Measurements from ENCODE around the gene OLFM1. TPM values are rescaled to one million over a fixed set of nuclear protein-coding genes. Genes with fewer than 3 reads are reported as not detected.

The OLFM1 gene
- total RNA-seq, 2 donors from 2014 or later, result not detected

DNA sequence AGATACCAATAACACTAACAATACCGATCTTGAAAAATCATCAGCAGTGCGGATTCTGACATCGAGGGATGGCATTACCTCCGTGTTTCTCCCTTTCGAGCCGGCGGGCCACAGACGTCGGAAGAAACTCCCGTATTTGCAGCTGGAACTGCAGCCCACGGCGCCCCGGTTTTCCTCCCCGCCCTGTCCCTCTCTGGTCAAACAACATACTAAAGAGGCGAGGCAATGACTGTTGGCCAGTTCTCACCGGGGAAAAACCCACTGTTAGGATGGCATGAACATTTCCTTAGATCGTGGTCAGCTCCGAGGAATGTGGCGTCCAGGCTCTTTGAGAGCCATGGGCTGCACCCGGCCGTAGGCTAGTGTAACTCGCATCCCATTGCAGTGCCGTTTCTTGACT lies 32.8 kb downstream of the OLFM1 start:
- H3K27ac Mint-ChIP-seq, result no peak overlapping the region
- no peaks in the 10 kb centered on the region for H3K4me1 Mint-ChIP-seq
- H3K36me3 Mint-ChIP-seq (ENCODE audit: low read depth), result no peaks in the 10 kb centered on the region
- no peaks in the 10 kb centered on the region for H3K9me3 ChIP-seq (ENCODE audit: control insufficient read depth, low read length, poor library complexity, severe bottlenecking)
- H3K4me3 Mint-ChIP-seq, result no peak overlapping the region
- ATAC-seq, result no peak
- peaks cover 6% of the 10 kb centered on the region for H3K27me3 Mint-ChIP-seq
- no peak for DNase-seq

GRCh38 chr9:135122316-135122715 lies 34.8 kb downstream of the OLFM1 start:
- ATAC-seq (no peak), DNase-seq (no peak)
- H3K9me3 ChIP-seq (ENCODE audit: control insufficient read depth, low read length, poor library complexity, severe bottlenecking), result no peaks in the 10 kb centered on the region
- no peaks in the 10 kb centered on the region for H3K36me3 Mint-ChIP-seq (ENCODE audit: low read depth)
- no peak overlapping the region for H3K4me3 Mint-ChIP-seq
- H3K27ac Mint-ChIP-seq, result no peak overlapping the region
- H3K4me1 Mint-ChIP-seq, result no peaks in the 10 kb centered on the region
- H3K27me3 Mint-ChIP-seq, result peaks cover 6% of the 10 kb centered on the region

DNA sequence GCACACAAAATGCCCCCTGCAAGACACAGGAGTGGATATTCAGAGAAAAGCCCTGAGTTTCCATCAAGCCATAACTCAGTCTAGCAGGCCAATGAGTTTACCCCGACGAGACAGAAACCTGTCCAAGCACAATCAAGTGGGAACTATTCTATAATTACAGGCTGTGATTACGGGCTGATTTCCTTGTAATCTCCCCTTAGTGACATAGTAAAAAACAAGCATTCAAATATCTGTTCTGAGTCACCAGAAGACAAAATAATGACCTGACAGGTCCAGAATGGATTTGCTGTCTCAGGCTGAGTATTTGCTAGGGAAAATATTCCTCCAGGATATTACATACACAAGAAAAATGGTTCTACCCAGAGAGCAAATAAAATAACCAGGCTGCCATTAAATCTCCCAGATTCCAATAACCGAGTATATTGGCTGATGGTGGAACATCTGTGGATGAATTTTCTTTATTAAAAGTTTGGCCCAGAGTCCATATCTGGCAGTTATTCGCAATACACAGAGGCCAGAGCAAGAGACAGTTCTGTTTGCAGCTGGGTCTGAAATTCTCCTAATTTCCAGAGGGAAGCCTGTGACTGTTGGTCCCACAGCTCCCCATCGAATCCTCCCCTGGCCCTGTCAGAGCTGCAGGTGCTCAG lies 35.8 kb downstream of the OLFM1 start:
- H3K27ac Mint-ChIP-seq, result no peak overlapping the region
- no peaks in the 10 kb centered on the region for H3K4me1 Mint-ChIP-seq
- no peaks in the 10 kb centered on the region for H3K36me3 Mint-ChIP-seq (ENCODE audit: low read depth)
- ATAC-seq, result no peak
- no peak for DNase-seq
- no peak overlapping the region for H3K4me3 Mint-ChIP-seq
- peaks cover 11% of the 10 kb centered on the region for H3K27me3 Mint-ChIP-seq
- no peaks in the 10 kb centered on the region for H3K9me3 ChIP-seq (ENCODE audit: control insufficient read depth, low read length, poor library complexity, severe bottlenecking)

- Mint-ChIP-seq H3K4me1 (no peaks in the 10 kb centered on the region), H3K36me3 (ENCODE audit: low read depth) (no peaks in the 10 kb centered on the region), H3K27ac (no peak overlapping the region), H3K27me3 (peaks cover 13% of the 10 kb centered on the region), H3K4me3 (no peak overlapping the region)
- ATAC-seq (no peak), DNase-seq (no peak)
- no peaks in the 10 kb centered on the region for H3K9me3 ChIP-seq (ENCODE audit: control insufficient read depth, low read length, poor library complexity, severe bottlenecking)
Measured at GRCh38 chr9:135123773-135124134, 36.3 kb downstream of the OLFM1 start.

DNA sequence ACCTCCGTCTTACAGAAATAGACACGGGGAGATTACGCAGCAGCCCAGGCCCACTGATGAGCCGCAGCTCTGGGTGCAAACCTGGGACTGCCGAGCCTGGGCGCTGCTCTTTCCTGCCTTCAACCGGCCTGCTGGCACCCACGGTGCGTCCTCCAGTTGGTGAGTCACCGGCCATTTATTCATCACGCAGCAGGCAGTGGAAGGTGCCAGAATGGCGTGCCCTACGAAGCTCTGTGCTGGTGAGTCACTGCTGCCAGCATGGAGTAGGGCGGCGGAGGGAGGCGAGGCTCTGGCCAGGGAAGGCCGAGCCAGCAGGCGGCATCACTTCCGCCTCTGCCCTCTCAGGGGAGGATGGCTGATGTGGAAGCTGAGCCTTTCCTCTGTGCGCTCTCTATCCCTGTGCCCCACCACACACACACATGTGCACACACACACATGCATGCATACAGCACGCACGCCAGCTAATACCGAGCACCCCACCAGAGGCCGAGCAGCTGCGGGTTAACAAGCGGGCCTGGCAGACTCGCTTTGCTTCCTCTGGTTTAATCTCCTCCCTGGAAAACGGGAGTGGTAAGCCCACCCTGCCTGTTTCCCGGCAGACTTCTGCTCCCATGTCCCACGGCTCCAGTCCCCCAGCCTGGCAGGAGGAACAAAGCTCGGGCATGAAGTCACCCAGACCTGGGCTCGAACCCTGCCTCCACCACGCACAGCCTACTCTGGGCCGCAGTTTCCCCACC lies 39.2 kb downstream of the OLFM1 start:
- no peak overlapping the region for H3K4me3 Mint-ChIP-seq
- no peak for DNase-seq

DNA sequence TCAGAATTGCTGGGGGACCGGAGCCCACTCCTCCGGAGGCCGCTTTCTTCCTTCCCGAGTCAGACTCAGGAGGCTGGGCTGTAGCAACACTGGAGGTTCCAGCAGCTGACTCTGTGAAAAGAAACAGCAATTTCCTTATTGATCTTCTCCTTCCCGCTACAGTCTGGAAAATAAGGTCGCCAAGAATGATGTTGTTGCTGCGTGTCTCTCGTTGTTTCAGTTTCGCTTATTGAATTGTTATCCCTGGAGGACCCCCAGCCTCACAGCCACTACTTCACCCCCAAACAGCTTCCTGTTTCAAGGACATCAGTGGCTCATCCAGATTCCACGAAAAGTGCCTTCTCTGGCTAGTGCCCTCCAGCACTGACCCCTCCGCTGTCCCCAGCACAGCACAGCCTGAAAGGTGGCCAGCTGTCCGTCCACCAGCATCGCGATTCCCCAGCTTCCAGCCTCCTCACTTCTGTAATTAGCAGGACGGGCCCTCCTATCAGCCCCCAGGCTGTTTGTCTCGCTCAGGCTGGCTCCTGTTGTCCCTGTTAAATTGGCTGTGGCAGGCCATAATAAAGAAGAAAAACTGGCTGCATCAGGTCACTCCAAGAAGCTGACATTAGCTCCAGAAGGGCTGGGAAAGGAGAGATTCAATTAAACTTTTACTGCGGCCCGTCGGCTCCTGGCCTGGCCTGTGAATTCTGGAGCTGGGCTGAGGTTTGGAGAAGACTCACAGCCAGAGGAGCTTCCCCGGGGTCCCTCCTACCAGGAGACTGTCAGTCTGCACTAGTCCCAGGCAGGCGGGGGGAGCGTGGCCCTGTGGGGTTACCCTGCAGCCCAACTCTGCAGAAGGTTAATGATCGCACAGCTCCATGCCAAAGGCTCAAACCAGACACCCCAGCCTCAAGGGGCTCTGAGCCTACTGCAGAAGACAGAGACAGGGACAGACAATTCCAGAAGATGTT lies 40.5 kb downstream of the OLFM1 start:
- H3K9me3 ChIP-seq (ENCODE audit: control insufficient read depth, low read length, poor library complexity, severe bottlenecking), result no peaks in the 10 kb centered on the region
- no peaks in the 10 kb centered on the region for H3K4me1 Mint-ChIP-seq
- no peak overlapping the region for H3K4me3 Mint-ChIP-seq
- ATAC-seq, result no peak
- no peak overlapping the region for H3K27ac Mint-ChIP-seq
- H3K36me3 Mint-ChIP-seq (ENCODE audit: low read depth), result no peaks in the 10 kb centered on the region
- H3K27me3 Mint-ChIP-seq, result peaks cover 15% of the 10 kb centered on the region
- DNase-seq, result no peak

More for the DNA sequence above, 39.2 kb downstream of the OLFM1 start:
- H3K27me3 Mint-ChIP-seq, result peaks cover 13% of the 10 kb centered on the region
- ATAC-seq, result no peak
- no peaks in the 10 kb centered on the region for H3K9me3 ChIP-seq (ENCODE audit: control insufficient read depth, low read length, poor library complexity, severe bottlenecking)
- H3K36me3 Mint-ChIP-seq (ENCODE audit: low read depth), result no peaks in the 10 kb centered on the region
- no peak overlapping the region for H3K27ac Mint-ChIP-seq
- no peaks in the 10 kb centered on the region for H3K4me1 Mint-ChIP-seq

DNA sequence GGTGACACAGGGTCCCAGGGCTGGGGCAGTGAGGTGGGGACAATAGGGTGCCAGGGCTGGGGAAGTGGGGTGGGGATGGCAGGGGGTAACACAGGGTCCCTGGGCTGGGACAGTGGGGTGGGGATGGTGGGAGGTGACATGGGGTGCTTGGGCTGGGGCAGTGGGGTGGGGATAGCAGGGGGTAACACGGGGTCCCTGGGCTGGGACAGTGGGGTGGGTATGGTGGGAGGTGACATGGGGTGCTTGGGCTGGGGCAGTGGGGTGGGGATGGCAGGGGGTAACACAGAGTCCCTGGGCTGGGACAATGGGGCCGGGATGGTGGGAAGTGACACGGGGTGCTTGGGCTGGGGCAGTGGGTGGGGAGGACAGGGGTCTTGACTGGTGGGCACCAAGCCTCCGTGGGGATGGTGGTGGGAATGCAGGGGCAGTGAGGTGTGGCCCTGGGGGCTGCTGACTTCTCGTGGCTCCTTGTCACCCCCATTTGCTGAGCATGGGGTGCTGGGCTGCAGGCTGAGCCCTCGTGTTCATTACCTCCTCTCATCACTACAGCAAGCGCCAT lies 41.7 kb downstream of the OLFM1 start:
- no peak overlapping the region for H3K4me3 Mint-ChIP-seq
- H3K27me3 Mint-ChIP-seq, result peaks cover 14% of the 10 kb centered on the region
- DNase-seq (no peak), ATAC-seq (no peak)
- no peaks in the 10 kb centered on the region for H3K9me3 ChIP-seq (ENCODE audit: control insufficient read depth, low read length, poor library complexity, severe bottlenecking)
- H3K27ac Mint-ChIP-seq, result no peak overlapping the region
- no peaks in the 10 kb centered on the region for H3K36me3 Mint-ChIP-seq (ENCODE audit: low read depth)
- no peaks in the 10 kb centered on the region for H3K4me1 Mint-ChIP-seq

GRCh38 chr9:135130207-135130976 lies 42.9 kb downstream of the OLFM1 start:
- Mint-ChIP-seq H3K4me1 (no peaks in the 10 kb centered on the region), H3K36me3 (ENCODE audit: low read depth) (no peaks in the 10 kb centered on the region), H3K27me3 (peaks cover 14% of the 10 kb centered on the region), H3K4me3 (no peak overlapping the region), H3K27ac (no peak overlapping the region)
- ATAC-seq, result no peak
- H3K9me3 ChIP-seq (ENCODE audit: control insufficient read depth, low read length, poor library complexity, severe bottlenecking), result no peaks in the 10 kb centered on the region
- no peak for DNase-seq

DNA sequence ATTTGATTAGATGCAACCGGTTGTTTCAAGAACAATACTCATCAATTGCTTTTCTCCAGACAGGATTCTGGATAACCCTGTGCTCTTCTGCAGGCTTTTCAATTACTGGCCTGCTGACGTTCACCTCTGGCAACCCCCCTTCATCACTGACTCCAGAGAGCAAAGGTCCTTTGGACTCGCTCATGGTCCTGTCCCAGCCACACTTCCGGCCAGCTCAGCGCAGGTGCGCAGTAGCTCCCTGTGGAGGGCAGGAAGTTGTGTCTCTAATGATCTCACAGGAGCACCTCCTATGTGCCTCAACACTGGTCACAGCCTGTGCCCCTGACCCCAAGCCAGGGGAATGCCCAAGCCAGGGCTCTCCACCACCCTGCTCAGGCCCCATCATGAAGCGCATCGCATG lies 44.0 kb downstream of the OLFM1 start:
- Mint-ChIP-seq H3K36me3 (ENCODE audit: low read depth) (no peaks in the 10 kb centered on the region), H3K4me3 (no peak overlapping the region), H3K27me3 (peaks cover 14% of the 10 kb centered on the region), H3K27ac (no peak overlapping the region), H3K4me1 (no peaks in the 10 kb centered on the region)
- no peaks in the 10 kb centered on the region for H3K9me3 ChIP-seq (ENCODE audit: control insufficient read depth, low read length, poor library complexity, severe bottlenecking)
- DNase-seq (no peak), ATAC-seq (no peak)

DNA sequence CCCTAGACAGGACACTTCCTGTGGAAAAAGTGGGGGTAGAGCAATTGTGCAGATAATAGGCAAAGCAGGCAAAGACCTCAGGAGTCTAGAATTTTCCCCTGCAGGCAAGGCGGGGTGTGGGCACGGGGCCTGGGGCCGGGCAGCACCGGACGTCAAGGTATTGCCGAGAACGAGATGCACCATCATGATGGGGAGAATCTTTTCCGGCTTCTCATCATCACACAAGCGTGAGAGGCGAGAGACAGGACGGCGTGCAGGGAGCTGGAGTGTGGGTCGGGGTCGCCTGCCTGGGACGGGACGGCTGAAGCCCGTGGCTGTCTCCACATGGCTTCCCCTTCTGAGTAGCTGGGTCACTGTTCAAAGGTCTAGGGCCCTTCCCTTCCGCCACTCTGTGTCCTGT lies 44.5 kb downstream of the OLFM1 start:
- Mint-ChIP-seq H3K4me1 (no peaks in the 10 kb centered on the region), H3K27ac (no peak overlapping the region), H3K4me3 (no peak overlapping the region), H3K36me3 (ENCODE audit: low read depth) (no peaks in the 10 kb centered on the region), H3K27me3 (peaks cover 14% of the 10 kb centered on the region)
- DNase-seq, result no peak
- no peaks in the 10 kb centered on the region for H3K9me3 ChIP-seq (ENCODE audit: control insufficient read depth, low read length, poor library complexity, severe bottlenecking)
- no peak for ATAC-seq

DNA sequence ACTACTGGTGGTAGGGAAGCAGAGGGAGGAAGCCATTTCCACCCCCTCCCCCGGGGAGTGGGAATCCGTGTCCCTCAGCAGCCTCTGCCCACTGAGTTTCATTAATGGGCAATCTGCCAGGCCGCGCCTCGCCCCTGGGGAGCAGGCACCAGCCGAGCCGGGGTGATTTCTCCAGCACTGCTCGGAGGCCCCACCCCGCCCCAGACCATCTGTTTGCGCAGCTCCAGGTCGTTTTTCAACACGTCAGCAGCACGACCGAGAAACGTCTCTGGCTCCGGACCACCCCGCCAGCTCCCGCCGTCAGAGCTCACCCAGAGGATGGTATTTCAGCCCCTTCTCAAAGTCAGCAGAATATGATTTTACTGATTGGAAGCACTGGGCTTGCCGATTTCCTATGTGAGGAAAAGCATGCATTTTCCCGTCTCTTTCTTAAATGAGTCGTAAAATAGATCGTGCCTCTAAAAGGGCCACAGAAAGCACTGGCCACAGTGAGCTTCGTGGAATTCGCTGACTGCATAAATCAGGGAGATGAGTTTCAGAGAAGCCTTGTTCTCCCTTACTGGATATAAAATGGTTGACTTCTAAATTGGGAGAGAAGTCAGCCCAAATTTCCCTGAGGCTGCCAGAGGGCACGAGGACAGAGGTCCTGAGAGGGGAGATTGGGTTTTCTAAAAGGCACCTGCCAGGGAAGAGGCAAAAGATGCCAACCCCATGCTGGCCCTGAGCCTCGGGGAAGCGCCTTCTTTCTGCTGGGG lies 47.0 kb downstream of the OLFM1 start:
- H3K36me3 Mint-ChIP-seq (ENCODE audit: low read depth), result no peaks in the 10 kb centered on the region
- H3K4me3 Mint-ChIP-seq, result no peak overlapping the region
- no peaks in the 10 kb centered on the region for H3K9me3 ChIP-seq (ENCODE audit: control insufficient read depth, low read length, poor library complexity, severe bottlenecking)
- peaks cover 7% of the 10 kb centered on the region for H3K27me3 Mint-ChIP-seq
- DNase-seq, result no peak
- no peak for ATAC-seq
- H3K4me1 Mint-ChIP-seq, result no peaks in the 10 kb centered on the region
- no peak overlapping the region for H3K27ac Mint-ChIP-seq

All from T-helper 17 cell (primary cell).